Right renal pelvis (tissue), 4 donors: ENCODE results near the gene ZBTB24. TPM values are rescaled to one million over a fixed set of nuclear protein-coding genes. Genes with fewer than 3 reads are reported as not detected.

Experiments used
- DNase-seq, 4 donors: peaks; one replicate each; pipeline ENCODE4 v3.0.0-alpha.2; 2013; ENCODE audit warnings: low read depth in 4 of 4, low spot score in 3 of 4, missing footprints in 1 of 4
- polyA plus RNA-seq, 4 donors: library from polyadenylated mRNA; unstranded; fragments of 120-200 nt; gene quantifications; one replicate each; pipeline ENCODE4 v1.2.1, GENCODE V29; 2013; ENCODE audit not compliant: insufficient read length in 4 of 4

Gene ZBTB24
- polyA plus RNA-seq, 4 donors: 14.6 to 17.9 (median 15.6) TPM

DNA sequence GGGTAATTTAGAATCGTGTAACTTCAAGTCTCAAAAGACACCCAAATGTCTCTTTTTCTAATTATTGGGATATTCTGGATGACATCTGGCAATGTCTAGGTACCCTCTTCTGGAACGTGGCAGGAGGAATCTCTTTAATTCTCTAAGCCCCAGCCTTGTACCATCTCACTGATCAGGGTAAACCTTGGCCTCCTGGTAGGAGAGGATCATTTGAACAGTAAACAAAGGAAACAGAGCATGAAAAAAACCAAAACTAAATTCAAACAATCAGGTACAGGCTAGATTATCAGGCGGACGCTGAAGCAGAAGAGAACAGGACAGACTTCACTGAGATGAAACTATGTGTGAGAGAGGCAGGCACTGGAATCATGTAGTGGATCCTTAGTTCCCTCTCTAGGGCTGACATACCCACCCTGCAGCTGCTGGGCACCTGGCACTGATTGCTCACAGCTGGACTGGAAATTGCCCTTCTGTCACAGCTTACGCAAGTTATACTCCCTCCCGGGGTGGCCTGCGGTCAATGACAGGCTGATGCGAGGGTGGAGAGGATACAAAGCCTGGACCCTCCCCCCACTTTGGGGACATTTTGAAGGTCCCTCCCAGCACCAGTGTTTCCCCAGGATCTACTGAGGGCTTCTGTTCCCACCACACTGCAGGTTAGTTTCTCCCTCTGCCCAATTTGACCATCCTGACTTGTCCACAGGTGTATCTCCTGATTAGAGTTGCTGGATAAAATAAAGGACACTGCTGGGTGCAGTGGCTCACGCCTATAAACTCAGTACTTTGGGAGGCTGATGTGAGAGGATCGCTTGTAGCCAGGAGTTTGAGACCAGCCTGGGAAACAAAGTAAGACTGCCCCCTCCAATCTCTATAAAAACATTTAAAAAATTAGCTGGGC is 20.6 kb upstream of the ZBTB24 start:
- no peak for DNase-seq

DNA sequence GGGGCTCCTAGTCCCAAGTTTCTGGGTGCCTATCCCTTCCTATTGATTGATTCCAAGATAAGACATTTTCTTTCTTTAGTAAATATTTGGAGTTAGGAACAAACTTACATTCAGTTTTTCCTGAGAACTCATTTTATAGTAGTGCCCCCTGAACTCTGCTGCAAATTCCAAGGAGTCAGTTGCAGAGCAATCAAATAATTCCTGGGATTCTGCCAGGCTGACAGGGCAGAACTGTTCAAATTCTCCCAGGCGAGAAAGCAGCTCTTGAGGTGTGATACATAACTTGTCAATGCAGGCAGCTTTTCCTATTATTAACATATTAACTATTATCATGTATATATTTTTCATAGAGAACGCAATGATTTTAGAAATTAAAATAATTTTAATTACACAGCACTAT is 15.9 kb upstream of the ZBTB24 start:
- DNase-seq: no peak

DNA sequence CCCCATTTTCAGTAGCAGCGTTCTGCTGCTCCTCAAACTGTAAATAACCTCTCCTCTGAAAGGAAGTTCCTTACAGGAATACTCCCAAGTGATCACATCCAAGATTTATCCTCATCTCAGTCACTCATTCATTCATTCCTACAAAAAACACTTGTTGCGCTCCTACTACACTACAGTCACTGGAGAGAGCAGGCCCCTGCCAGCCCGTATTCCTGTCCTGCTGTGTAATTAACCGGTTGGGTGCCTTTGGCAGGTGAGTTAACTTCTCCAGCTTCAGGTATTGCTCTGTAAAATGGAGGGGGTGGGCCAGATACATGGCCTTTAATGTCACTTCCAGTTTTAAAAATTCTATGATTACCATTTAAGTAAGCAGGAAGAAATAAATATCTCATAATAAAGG is 15.0 kb upstream of the ZBTB24 start:
- DNase-seq: no peak

DNA sequence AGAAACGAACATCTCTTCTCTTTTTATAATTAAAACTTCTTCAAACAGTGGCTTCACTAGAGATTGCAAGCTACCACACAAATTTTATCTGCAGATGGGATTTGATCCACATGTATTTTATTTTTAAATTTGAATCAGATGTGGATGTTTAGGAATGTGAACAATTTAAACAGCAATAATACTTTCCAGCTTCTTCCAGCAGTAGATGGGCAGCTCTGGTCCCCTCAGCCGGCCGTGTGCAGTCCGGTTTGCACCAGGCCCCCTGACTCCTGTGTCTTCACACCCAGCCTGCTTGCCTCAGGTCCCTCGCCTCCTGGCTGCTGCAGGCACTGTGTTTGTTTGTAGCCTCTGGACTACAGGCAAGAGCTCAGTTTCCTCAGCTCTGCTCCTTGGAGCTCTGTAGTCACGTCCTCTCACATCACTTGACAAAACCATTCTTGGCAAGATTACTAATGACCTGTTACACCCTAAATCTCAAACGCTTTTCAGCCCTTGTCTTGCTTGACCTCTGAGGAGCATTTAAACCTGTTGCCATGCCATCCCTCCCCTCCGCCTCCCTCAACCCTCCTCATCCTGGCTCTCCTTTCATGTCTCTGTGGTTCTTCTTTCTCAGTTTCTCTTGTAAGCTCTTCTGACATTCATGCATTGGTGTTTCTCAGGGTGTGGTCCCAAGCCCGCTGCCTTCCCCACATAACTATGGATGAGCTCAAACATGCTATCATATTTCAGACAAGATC is 13.2 kb upstream of the ZBTB24 start:
- no peak for DNase-seq

DNA sequence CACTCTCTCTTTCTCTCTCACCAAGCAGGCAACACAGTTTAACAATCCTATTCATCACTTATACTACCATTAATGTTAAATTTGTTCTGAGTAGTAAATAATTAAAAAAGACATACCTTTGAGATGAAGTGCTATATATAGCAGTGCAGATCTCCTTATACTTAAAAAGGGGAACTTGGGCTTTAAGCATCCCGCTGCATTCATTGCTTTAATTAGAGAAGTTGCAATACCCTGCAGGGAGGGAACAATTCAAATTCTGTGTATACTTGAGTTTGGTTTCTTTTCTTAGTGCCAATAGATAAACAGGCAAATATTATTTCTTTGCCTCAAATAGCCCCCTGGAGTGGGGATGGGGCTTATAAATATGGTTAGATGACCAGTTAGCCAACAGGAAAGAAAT is 10.8 kb upstream of the ZBTB24 start:
- no peak for DNase-seq

DNA sequence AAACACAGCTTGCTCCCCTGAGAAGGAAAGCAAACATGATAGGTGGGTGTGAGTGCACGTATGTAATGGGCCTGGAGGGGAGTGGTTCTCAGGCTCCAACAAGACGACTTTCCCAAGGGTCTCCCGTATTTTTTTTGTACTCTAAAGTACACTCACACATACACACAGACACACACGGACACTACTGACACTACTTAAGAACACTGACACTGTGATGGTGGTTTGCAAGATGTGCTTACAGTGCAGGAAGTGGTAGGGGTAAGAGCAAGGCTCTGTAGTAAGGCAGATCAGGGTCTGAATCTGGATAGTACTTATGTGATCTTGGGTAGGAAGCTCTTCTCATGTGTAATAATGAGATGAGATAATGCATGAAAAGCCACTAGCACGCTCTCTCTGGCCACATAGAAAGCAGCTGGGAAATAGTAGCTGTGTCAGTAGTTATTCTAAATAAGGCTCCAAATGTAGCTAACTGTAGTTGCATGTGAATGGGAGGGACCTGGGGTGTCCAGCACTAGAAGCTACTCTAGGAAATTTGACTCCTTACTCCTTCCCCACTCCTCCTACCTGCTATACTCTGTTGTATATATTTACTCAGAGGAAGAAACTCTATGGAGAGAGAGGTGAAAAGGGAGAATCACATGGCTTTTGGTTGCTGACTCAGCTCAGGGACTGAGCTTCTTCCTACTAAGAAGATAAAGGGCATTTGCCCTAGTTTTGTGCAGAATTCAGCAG is 8.4 kb upstream of the ZBTB24 start:
- no peak for DNase-seq

DNA sequence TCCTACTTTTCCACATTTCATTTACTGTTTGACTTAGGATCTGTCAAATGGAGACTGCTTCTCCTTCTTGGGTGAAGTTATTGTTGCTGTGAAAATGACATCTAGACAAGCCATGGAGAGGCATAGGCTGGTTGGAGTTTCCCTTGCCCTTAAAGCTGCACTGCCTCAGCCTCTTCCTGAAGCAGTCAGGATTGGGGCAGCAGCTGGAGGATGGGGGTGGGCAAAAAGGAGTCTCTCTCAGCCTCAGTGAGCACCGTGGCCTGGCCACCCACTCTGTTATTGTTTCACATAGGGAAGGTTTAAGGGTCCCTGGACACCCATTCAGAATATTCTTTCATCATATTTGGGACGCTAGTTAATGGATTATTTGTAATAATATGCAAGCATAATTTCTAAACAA is 7.7 kb upstream of the ZBTB24 start:
- no peak for DNase-seq

DNA sequence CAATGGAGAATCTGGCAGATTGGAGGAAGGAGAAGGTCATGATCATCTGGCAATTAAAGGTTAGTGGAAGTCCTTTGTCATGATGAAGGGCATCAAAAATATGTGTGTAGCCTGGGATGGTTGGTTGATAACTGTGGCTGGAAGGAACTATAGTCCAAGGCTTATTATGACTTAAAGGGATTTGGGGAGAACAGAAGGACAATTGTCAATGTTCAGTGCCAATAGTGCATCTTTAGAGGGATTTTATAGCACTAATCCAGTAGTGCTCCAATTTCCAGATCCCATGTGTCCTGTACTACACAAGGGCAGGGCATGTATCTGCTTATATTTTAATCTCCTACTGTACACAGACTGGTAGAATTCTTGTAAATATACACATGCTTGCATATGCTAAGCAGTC is 5.0 kb upstream of the ZBTB24 start:
- DNase-seq: no peak

DNA sequence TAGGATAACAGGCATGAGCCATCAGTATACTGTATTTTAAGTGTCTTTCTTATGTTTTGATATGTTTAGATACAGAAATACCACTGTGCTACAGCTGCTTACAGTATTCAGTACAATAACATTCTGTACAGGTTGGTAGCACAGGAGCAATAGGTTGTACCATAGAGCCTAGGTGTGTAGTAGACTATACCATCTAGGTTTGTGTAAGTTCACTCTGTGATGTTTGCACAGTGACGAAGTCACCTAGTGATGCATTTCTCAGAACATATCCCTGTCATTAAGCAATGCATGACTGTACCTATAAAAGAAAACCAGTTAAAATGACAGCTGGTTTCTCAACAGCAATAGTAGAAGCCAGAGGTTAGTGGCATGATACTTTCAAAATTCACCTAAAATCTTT is 3.0 kb upstream of the ZBTB24 start:
- DNase-seq: no peak

DNA sequence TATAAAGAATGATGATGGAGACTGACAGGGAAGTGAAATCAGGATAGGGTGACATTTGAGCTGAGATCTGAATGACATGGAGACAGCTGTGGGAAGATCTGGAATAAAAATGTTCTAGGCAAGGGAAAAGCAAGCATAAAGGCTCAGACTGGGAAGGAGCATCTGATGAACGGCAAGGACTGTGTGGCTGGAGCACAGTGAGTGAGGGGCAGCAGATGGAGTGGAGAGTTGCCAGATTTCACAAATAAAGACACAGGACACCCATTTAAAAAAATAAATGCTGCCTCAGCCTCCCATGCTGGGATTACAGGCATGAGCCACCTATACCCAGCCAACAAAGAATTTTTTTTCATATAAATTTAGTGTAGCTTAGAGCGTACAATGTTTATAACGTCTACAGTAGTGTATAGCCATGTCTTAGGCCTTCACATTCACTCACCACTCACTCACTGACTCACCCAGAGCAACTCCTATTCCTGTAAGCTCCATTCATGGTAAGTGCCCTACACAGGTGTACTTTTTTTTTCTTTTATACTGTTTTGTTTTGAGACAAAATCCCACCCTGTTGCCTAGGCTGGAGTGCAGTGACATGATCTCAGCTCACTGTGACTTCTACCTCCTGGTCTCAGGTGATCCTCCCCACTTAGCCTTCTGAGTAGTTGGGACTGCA is 2.4 kb upstream of the ZBTB24 start:
- no peak for DNase-seq

DNA sequence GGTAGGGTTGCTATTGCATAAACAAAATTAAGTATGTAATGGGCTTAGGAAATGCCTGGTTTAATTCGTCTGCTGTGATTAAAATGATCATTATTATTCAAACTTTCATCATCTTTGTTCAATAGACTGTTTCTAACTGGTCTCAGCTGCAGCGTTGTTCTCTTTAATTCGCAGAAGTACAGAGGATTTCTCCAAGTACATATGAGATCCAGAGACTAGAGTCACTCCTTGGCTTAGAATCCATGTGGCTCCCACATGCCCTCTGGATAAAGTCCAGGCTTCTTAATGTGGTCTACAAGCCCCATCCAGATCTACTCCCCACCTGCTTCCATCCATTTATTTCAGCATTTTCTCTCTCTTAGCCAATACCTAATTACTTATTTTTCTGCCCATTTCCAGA is 1.1 kb upstream of the ZBTB24 start:
- DNase-seq: no peak

DNA sequence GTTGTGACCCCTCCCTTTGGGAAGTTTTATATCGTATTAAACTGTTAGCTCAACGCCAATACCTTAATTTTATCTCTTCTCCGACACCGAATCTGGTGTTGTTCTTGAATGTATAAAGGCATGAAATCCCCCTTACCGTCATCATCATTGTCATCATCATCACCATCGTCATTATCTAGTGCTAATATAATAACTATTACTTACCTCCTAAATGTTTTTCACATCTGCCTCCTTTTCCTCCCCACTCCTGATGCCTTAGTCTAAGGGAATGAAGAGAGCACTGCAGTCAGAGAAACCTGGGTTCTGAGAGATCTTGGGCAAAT is 677 bp upstream of the ZBTB24 start:
- DNase-seq: no peak

DNA sequence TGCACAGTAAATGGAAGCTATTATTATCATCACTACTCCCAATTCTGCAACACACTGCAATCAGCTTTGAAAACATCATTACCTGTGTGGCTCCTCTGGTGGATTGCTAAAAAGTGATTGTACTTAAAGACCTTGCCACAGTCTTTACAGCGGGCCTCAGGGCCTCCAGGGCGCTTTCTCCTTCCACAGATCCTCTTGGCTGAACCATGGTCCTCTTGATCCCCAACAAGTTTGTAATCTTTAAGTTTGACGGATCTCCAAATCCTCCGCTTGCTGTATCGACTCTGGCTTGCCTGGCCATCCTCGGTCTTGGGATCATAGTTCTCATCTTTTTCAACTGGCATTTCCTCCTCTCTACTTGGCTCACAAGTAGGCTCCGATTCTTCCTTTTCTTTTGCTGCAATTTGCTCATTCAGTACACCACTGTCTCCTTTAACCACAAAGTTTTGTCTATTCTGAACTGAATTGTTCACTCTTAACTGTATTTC is 2.0 kb downstream of the ZBTB24 start:
- no peak for DNase-seq

DNA sequence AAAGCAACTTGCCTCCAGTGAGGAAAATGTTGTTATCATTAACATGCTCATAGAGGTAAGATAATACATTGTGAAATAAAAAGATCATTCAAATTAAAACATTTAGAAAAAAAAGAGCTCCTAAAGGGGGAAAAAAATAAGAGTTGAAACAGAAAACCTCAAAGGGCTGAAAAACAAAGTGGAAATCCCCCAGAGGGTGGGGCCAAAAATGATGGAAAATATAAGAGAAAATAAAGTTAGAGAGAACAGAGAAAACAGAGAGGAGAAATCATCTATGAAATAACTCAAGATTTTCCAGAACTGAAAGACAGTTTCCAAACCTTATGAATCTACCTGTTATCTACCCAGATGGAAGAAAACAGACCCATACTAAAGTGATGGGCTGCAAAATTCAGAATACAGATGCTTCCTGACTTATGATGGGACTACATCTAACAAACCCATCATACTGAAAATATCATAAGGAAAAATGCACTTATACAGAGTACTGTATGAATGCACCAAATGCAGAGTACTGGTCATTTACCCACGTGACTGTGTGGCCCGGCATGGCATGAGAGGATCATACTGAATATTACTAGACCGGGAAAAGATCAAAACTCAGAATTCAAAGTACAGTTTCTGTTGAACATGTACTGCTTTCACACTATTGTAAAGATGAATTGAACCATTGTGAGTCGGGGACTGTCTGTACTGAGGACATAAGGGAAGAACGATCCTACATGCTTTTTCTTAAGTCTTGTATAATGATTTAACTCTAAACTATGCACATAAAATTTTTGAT is 4.0 kb downstream of the ZBTB24 start:
- DNase-seq: no peak

DNA sequence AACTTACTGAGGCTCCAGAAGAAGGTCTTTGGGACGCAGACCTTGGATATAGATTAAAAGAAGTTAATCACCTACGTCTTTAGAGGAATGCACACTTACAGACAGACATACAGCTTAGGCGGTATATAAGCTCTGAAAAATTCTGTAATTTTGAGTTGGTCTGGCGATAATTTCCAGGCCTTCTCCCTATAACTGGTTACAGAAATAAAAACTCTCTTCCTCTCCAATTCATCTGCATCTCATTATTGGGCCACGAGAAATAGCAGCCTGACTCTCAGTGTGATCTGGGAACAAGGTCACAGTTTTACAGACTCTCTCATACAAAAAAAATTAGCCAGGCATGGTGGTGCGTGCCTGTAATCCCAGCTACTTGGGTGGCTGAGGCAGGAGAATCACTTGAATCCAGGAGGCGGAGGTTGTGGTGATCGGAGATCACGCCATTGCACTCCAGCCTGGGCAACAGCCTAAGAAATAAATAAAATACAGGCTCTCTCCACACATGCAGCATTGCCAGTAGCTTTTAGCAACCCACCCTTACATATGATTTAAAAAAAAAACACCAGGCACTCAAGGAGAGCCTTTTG is 4.7 kb downstream of the ZBTB24 start:
- no peak for DNase-seq

DNA sequence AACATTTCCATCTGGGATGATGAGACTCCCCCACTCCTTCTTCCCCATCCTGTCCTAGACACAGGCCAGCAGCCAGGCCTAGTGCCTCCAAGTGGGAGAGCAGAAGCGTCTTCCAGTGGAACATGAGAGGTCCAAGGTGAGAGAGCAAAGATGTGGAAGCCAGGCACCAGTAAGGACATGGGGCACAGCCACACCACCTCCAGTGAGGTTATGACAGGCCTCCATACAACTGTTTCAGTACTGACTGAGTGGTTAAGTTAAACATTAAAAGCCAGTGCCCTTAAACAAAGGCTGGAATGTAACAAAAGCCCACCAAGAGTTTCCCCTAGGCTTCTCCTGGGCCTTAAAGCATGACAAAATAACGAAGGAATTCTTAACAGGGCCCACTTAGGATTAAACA is 5.3 kb downstream of the ZBTB24 start:
- no peak for DNase-seq

DNA sequence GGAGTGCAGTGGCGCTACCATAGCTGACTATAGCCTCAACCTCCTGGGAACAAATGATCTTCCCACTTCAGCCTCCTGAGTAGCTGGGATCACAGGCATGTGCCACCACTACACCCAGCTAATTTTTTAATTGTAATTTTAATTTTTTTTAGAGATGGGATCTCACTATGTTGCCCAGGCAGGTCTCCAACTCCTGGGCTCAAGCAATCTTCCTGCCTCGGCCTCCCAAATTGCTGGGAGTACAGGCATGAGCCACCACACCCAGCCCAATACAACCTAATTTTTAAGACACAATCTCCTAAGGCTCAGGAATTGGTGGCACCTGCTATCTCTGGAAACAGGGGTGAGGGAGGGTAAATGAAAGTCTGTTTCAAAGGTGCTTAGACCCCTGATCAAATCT is 5.8 kb downstream of the ZBTB24 start:
- no peak for DNase-seq

DNA sequence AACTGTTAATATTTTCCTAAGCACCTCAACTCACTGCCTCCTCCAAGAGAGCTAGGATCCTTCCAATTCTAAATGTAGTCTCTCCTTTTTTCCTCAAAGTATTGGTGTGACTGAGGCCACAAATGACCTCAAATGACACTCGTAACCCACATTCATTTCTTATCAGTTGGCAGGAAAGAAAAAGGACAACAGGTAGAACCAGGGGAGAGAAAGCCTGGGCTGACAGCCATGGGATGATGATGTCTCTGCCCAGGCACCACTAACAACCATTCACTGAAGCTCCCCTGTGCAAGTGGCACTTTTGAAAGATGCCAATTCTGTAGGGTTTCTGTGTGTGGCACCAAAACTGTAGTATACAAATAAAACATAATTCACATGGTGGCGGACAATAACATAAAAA is 7.4 kb downstream of the ZBTB24 start:
- no peak for DNase-seq

DNA sequence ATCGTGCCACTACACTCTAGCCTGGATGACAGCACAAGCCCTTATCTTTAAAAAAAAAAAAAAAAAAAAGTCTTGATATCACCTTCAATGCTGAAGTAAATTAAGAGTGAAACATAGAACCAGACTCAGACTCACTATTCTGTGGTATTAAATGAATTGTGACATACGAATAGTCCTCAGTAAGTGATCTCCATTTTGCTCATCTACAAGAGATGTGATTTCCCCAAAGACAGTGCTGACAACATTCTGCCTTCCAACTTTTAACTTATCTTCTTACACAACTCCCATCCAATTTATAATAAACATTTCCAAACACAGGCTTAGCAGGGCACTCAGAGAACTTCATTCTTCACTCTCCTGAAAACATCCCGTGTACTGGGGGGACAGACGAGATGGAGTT is 8.0 kb downstream of the ZBTB24 start:
- no peak for DNase-seq

DNA sequence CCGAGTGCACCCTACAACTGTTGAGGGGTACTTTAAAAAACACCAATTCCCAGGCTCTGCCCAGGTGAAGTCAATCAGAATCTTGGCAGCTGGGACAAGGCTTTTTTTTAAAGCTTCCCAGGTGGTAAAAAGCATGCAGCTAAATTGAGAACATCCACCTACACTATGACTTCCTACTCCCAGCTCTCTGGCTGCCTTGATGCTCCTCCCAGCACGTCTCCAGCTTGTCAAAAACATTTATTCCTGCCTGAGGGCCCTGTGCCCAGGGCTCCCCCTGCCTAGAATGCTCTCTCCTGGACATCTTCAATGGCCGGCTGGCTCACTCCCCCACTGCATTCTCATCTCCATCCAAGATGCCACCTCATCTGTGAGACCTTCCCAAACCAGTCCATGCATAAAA is 9.9 kb downstream of the ZBTB24 start:
- no peak for DNase-seq
